Measurements from ENCODE around the gene DND1.
"Not testable (repeated sequence)": the region's sequence is repeated elsewhere in the genome, so short reads cannot be mapped to it uniquely, and the experiment has no call there.

DND1 gene

DNA sequence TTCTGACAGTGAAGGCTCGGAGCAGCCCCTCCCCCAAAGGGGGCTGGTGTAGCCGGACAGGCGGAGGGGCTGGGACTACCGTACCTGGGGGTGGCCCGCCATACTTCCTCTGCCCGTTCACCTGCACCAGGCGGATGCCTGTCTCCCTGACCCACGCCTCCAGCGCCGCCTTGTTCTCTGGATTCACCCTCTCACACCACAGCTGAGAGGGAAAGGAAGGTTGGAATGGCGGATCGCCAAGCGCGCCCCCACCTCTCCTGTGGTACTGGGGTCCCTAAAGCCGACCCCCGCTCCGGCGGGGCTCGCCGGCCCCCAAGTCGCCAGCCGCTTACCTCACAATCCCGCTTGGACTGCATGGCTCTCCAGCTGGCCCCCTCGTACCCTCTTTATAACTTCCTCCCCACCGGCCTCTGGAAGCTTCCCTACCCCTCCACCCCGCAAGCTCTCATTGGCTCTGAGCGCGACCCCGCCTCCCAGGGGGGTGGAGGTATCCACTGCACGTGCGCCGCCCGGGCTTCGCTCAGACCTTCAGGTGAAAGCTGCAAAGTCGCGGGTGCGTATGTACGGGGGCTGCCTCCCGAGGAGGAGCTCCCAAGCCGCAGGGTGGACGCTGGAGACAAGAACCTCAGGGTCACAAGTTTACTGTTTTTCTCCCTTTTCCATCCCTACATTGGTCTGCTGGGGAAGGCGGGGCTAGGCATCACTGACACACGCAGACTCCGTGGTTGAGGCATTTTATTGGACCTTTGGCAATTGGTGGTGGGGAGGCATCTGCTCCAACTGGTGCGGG is at the start of gene DND1:
TSS of gene DND1 (minus strand) at position 390 of the 790 bp plus-strand sequence. CDS start at position 356, 34 bp downstream.
- DNase-seq (ENCODE audit: low read depth), result no peak

DNA sequence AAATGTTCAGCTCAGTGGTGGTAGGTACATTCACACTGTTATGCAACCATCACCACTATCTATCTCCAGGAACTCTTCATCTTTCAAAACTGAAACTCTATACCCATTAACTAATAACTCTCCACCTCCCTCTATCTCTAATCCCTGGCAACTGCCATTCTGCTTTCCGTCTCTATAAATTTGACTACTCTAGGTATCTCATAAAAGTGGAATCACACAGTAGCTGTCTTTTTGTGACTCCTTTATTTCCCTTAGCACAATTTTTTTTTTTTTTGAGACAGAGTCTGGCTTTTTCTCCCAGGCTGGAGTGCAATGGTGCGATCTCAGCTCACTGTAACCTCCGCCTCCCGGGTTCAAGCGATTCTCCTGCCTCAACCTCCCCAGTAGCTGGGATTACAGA is 48.0 kb upstream of the DND1 start:
- not testable (repeated sequence) for DNase-seq (ENCODE audit: low read depth)

DNA sequence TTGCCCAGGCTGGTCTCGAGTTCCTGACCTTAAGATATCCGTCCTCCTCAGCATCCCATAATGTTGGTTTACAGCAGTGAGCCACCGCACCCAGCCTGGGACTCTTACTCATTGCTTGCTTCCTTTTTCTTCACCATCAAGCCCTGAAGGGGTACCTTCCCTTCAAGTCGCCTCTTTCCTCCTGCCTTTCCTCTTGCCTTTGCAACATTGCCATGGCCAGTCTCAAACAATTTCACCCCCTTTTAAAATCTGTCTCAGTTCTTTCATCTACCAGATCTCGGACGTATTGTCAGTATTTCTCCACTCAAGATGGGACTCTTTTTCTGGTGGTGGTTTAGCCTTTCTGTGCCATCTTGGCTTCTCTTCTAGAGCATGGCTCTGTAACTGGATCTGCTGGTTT is 47.4 kb upstream of the DND1 start:
- not testable (repeated sequence) for DNase-seq (ENCODE audit: low read depth)

DNA sequence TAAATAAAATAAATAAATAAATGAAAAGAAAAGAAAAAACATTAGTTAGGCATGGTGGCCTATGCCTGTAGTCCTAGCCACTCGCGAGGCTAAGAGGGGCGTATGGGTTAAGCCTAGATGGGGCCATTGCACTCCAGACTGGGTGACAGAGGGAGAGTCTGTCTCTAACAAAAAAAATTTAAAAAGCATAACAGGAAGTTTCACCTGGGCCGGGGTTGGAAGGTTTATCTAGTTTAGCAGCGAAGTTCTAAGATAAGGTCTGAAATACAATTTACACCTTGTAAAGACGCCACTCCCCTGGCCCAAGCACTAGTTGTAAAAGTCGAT is 44.9 kb upstream of the DND1 start:
- no peak for DNase-seq (ENCODE audit: low read depth)

DNA sequence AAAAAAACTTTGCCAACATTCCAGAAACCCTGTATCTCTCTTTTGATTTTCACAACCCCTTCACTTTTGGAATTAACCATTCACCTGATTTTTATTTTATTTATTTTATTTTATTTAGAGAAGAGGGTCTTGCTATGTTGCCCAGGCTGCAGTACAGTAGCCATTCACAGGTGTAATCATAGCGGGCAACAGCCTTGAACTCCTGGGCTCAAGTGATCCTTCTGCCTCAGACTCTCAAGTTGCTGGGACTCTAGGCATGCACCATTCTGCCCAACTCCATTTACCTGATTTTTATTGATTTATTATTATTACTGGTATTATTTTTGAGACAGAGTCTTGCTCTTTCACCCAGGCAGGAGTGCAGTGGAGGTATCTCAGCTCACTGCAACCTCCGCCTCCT is 42.9 kb upstream of the DND1 start:
- not testable (repeated sequence) for DNase-seq (ENCODE audit: low read depth)

DNA sequence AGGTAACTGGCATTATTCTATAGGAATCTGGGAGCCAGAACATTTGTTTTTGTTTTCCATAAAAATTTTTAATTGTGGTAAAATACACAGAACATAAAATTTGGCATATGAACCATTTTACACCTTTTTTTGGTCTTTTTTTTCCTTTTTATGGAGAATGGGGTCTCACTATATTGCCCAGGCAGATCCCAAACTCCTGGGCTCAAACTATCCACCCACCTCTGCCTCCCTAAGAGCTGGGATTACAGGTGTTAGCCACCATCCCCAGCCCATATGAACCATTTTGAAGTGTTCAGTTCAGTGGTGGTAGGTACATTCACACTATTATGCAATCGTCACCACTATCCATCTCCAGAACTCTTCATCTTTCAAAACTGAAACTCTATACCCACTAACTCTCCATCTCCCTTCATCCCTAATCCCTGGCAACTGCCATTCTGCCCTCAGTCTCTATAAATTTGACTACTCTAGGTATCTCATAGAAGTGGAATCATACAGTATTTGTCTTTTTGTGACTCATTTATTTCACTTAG is 40.3 kb upstream of the DND1 start:
- DNase-seq (ENCODE audit: low read depth), result no peak

DNA sequence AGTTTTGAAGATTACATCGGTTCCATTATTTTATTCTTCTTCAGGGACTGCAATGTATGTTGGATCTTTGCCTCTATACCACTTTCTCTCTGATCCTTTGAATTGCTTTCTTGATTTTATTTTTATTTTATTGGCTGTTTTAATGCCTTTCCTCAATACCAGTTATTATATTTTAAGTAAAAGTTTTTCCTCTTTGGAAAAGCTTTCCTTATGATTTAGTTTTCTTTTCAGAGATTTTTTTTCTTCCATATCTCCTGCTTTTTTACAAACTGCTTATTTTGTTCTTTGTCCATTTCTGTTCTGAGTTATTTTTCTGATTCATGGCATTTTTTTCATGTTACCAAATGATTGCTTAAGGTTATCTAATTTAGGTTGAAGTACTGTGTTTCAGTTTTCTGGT is 38.4 kb upstream of the DND1 start:
- no peak for DNase-seq (ENCODE audit: low read depth)

DNA sequence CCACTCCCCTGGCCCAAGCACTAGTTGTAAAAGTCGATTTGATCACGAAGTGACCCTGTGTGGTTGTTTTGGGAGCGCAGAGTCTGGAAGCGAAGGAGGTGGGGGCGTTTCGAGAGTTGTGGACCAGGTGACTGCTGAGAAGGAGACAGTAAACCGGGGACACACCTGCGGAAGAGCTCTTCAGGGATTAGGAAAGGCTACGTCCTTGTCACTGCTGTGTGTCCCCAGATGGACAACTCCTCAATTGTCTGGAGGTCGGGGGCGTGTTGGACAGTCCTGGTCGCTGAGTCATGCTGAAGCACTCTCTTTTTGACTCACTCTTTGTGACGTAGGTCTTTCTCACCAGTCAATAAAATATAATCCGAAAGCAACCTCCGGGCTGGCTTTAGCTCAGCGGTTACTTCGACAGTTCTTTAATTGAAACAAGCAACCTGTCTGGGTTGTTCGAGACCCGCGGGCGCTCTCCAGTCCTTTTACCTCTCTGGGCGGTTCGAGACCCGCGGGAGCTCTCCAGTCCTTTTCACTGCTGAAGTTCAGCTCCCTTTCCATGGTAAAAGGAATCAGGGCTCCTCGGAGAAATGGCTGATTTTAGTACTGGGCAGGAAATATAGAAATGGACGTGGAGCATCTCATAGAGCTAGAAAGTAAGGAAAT is 37.6 kb upstream of the DND1 start:
- peak; percentile 99 for DNase-seq (ENCODE audit: low read depth)

DNA sequence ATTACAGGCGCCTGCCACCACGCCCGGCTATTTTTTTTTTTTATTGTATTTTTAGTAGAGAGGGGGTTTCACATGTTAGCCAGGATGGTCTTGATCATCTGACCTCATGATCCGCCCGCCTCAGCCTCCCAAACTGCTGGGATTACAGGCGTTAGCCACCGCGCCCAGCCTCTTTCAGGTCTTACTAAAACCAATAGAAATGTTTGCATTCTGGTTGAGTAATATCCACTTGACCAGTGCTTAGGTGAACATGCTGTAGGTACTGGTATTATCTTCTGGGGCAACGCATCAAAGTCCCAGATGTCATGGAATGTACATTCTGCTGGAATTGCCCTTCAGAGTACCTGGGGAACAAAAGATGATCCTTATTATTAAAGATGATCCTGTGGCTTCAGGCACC is 35.4 kb upstream of the DND1 start:
- not testable (repeated sequence) for DNase-seq (ENCODE audit: low read depth)

DNA sequence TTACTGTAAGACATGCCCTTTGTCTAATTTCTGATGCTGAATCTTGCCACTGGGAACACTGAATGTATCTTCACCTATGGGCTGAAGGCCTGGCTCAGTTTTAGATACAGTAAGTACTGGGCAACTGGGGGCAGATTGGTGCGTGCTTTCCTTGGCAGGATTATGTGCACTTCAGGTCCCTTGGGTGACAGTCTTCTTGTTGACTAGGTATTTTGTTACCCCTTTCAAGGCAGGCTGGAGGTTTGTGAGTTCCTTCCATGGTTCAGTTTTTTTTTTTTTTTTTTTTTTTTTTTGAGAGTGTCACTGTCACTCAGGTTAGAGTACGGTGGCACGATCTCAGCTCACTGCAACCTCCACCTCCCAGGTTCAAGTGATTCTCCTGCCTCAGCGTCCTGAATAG is 34.4 kb upstream of the DND1 start:
- DNase-seq (ENCODE audit: low read depth), result no peak

DNA sequence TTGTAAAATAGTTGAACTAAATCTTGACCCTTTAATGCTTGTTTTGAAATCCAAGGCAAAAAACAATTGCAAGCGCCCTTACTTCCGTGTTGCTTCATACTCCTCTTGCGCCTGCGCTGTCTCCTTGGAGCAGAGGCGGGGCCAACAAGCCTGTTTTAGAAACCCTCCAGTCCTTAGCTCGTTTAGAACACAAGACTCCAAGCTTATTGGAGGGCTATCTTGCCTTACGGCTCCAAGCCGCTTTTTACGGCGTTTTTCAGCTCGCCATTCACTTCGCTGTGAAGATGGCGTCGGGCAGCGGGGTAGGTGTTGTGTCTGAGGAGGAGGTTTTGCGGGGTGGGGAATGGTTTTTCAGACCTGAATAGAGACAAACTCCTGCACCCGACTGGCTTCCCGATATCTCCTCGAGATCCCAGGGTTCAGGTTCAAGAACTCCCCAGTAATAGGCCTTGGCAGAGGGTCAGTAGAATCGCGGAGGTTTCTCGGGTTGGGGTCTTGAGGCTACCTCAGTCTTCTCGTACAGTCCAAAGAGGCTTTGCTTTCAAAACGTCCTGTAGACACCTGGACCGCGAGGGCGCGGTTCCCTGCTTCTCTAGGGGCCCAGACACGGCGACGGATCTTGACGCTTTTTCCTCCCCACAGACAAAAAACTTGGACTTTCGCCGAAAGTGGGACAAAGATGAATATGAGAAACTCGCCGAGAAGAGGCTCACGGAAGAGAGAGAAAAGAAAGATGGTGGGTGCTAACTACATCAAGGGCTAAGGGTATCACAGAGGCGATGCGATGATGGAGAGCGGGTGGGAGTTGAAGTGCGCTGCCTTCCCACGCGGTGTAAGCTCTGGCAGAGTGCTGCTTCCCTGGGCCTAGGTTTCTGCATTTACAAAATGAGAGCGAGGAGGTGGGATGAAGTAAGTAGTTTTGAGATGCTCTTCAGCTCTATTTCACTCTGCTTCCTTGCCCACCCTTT is 27.1 kb upstream of the DND1 start, which contains the start of gene ZMAT2:
TSS of gene ZMAT2 (plus strand) at position 271 of the 968 bp plus-strand sequence. CDS start at position 285, 14 bp downstream.
- peak; percentile 91 for DNase-seq (ENCODE audit: low read depth)

DNA sequence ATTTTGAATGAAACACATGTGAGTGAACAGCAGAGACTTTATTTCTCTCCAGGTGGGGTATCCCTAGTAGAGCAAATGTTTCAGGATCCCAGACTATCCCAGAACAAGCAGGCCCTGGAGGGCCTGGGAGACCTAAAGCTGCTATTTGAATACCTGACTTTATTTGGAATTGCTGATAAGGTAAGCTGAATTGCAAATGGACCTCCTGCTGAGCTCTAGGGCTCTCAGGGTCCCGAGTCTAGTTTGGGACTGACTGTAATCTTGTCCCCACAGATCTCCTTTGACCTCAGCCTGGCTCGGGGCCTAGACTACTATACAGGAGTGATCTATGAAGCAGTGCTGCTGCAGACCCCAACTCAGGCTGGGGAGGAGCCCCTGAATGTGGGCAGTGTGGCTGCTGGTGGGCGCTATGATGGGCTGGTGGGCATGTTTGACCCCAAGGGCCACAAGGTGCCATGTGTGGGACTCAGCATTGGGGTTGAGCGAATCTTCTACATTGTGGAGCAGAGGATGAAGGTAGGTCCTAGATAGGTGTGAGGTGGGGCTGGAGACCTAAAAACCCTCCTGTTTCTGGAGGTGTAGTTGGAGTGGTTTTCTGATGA is 23.6 kb upstream of the DND1 start:
- no peak for DNase-seq (ENCODE audit: low read depth)

DNA sequence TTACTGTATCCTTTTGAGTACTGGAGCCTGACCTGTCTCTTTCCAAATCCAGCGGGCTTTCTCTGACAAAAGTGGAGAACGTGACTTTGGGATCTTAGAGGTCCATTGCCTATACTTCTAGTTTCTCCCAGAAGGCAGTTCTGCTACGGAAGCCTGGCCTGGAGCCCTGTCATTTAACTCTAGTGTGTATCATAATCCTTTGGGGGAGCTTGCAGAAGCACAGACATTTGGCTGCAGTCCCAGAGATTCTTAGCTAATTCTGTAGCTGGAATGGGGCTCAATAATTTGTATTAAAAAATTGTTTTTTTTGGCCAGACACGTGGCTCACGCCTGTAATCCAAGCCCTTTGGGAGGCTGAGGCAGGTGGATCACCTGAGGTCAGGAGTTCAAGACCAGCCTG is 20.9 kb upstream of the DND1 start:
- no peak for DNase-seq (ENCODE audit: low read depth)

DNA sequence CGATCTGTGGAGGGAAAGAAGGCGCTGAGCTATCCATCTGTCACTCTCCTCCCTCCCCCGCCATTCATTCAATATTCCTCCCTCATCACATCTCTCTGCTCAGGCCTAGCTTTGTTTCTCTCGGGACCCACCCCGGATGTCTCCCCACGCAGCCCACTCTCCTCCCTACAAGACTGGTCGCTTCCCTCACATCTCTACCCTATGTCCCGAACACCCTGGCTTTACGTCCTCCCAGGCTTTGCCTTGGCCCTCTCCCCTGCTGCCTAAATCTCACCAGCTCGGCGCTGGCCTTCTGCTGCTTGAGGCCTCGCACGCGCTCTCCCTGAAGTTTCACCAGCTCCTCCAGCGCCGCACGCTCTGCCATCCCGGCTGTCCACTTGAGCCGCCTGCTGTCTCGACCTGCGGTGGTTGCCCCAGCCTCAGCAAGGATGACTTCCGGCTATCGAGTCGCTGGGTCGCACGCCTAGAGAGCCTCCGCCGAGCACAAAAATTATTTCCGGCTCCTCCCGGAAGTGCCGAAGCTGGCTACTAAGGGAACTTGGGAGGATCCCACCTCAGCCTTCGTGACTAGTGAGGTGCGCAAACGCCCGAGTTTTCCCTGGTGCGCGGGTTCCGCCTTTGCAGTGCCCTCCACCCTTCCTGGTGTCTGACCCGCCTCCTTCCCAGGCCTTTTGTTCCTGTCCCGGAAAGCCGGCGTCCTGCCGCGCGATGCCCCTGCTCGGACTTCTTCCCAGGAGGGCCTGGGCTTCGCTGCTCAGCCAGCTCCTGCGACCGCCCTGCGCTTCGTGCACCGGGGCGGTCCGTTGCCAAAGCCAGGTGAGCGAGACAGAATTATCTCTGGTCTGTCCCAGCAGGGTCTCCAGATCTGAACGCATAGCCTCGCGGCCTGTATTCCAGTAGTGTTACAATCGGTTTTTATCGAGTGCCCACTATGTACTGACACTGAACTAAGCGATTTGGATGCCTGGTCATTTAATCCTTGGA is 17.9 kb upstream of the DND1 start, which contains the start of the genes HARS1 and HARS2:
TSS of gene HARS1 (minus strand) at position 430 of the 984 bp plus-strand sequence. CDS start at position 364, 66 bp downstream.
TSS of gene HARS2 (plus strand) at position 515 of the 984 bp plus-strand sequence. CDS start at position 709, 194 bp downstream.
- peak; percentile 91 for DNase-seq (ENCODE audit: low read depth)

DNA sequence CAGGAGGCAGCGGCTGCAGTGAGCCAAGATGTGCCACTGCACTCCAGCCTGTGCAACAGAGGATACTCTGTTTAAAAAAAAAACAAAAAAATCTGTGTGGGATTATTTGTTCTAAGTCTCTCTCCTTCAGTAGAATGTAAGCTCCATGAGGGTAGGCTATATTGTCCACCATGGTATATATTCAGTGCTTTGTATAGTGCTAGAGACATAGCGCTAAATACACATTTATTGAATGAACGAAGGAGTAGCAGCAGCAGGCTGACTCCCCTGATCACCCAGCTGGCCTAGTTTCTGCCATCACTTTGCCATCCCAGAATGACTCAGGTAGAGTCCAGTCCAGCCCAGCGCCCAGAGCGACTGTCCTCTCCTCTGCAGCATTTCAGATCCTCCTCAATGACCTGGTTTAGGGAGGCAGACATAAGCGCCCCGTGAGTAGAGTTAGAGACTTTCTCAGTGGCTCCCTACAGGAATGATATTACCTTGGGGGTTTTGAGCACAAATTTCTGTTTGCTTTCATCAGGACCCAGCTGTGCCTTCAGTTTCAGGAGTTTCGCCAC is 17.1 kb upstream of the DND1 start:
- DNase-seq (ENCODE audit: low read depth), result no peak

DNA sequence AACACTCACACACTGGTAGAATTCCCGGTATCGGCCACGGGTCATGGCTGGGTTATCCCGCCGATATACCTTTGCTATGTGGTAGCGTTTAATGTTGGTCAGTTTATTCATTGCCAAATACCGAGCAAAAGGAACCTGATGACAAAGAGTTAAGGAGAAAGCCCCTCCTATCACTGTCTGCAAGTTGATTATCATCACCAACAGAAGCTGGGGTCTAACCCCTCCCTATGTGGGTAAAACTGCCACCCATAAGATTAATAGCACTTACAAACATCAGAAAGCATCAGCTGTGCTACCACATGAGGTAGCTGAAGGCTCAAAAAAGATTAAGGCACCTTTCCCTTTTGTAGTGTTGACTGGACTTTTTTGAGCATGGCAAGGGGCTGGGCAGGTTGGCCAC is 5.6 kb upstream of the DND1 start:
- DNase-seq (ENCODE audit: low read depth), result no peak

DNA sequence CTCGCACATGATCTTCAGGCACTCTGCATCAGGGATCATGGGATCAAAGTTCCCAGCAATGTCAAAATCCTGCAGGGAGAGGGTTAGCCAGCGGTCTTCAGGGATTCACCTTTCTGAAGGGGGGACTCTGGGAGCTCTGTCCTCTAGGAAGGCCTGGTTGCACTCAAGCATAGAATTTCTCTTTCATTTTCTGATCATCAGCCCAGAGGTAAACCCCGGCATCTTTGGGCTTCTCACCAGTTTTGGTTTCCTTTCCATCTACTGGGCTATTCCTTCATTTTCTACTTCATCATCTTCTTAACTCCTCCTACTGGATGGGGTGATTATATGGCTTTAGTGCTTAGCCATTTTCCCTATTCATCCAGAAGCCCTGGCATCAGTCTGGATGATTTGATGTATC is 4.6 kb upstream of the DND1 start:
- DNase-seq (ENCODE audit: low read depth), result no peak

DNA sequence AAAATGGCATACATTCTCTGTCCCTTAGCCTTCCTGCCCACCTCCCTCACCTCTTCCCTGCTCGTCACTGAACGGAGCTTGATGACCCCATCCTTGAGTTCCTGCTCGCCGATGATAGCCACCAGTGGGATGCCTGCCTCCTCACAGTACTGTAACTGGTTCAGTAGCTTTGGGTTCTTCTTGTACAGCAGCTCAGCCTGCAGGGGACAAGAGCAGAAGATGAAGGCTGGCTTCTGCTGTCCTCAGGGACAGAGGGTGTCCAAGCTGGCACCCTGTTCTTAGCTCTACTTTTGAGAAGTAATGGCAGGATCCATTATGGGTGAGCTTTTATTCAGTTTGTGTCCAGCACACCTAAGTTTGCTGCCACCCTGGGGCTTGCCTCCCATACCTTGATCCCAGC is 1.3 kb upstream of the DND1 start:
- DNase-seq (ENCODE audit: low read depth), result no peak

DNA sequence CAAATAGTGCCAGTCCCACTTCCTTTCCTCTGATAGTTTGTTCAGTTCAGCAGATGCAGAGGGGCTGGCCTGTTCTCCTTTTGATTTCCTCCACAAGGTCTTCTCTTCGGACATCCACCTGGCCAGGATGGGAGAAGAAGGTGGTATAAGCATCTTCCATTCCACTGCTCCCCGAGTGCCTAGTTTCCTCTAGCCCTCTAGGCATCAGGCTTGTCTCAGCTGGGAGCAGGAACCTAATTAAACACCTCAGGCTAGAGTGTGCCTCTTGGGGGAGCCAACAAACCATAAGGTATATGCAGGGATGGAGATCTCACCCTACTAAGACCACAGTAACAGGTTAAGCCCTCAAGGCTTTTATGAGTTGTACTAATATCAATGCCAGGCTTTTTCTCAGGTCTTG is 835 bp upstream of the DND1 start:
- DNase-seq (ENCODE audit: low read depth), result no peak
